Panc1 (cell line): Measurements from ENCODE around the gene IRX4.

Source experiments
- CTCF ChIP-seq: fragments of 450-650 bp; IDR thresholded peaks from 2 replicates; pipeline ENCODE4 v1.5.1; 2017; ENCODE audit warnings: mild to moderate bottlenecking
- POLR2AphosphoS5 ChIP-seq: IDR thresholded peaks from 2 replicates; pipeline ENCODE4 v1.6.1; 2012; ENCODE audit warnings: mild to moderate bottlenecking, low read depth, low read length, moderate library complexity

DNA sequence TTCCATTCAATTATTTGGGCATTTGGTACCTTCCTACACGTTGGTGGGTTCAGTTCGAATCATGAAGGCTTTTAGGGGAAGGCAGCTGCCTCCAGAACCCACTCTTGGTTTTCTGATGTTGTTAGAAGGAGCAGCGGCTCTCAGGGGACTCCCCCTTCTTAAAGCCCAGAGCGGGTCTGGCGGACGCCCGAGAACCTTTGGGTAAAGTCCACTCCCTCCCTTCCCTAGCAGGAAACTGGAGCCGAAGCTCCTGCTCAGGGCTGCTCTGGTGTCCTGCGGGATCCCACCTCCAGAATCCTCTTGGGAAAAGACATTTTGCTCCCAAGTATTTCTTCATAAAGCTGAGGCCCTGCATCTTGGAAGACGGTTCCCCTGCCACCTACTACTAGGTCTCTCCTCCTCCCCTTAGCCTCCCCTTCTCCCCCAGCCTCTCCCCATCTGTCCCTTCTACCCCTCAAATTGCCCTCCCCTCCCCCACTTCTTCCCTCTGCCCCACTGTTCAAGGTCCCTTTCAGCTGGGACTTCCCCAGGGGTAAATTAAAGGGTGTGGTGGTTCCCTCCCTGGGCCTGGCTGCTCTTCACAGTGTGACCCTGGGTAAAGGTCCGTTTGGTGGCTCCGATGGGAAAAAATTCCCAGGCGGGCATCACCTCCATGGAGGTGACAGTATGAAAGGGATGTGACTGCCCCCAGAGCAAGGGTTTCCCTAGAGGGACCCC, 9.3 kb downstream of the IRX4 start:
- no peak for TF ChIP-seq CTCF
- no peak for TF ChIP-seq POLR2AphosphoS5
